HG02763 (cell line): ENCODE data around the gene KRTAP4-12.
"Not testable (repeated sequence)": the region's sequence is repeated elsewhere in the genome, so short reads cannot be mapped to it uniquely, and the experiment has no call there.

Experiments used
- ATAC-seq: cut with Tn5 transposase; IDR thresholded peaks from one replicate; pipeline ENCODE4 v1.9.1; 2021; ENCODE audit warnings: mild to moderate bottlenecking, moderate library complexity; ENCODE audit not compliant: unreplicated experiment

KRTAP4-12 gene

DNA sequence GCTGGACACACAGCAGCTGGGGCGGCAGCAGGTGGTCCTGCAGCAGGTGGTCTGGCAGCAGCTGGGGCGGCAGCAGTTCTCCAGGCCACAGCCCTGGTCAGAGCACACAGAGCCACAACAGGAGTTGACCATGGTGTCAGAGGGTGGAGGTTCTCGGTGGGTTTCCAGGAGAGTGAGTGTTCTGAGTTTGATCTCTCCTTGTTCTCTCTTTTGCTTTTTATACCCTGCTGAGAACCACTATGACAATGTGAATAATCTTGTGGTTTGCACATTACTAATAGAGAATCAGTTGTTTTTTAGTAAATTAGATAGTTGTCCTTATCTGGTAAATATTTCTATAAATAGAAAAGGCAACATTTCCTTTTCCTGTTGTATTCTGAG lies at the start of gene KRTAP4-12:
Gene KRTAP4-12, minus strand, starts transcription at position 192 of the 381 bp plus-strand sequence. Its CDS starts 60 bp downstream, at position 132.
- not testable (repeated sequence) for ATAC-seq

DNA sequence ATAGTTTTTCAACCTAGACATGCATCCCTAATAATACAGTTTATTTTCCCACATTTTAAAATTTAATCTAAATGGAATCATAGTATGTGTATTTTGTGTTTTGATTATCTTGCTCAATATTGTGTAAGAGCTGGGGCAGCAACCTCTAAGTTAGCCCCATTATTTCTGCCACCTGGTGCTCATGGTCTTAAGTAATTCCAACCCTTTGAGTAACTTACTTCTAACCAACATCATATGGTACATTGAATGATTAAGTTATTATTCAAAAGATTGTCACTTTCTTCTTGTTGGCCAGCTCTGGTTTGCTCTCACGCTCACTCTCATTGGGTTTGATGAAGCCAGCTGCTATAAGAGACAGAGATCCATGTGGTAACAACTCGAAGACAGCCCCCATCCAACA lies 47.9 kb upstream of the KRTAP4-12 start:
- ATAC-seq = no peak

DNA sequence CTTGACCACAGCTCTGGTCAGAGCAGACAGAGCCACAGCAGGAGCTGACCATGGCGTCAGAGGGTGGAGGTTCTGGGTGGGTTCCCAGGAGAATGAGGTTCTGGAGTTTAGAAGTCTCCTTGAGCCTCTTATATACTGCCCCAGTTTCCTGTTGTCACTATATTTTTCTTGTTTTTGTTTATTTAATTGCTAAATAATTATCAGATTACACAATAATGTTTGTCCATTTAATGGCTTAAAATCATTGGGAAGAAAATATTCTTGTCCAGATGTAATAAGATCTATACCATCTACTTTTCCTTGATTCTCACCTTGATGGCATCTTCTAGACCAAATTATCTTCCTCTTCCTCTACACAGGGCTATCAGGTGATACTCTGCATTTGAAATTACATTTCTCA lies 44.1 kb upstream of the KRTAP4-12 start, which contains the start of gene KRTAP4-3:
Gene KRTAP4-3, minus strand, starts transcription at position 101 of the 400 bp plus-strand sequence. Its CDS starts 49 bp downstream, at position 52.
- no peak for ATAC-seq

DNA sequence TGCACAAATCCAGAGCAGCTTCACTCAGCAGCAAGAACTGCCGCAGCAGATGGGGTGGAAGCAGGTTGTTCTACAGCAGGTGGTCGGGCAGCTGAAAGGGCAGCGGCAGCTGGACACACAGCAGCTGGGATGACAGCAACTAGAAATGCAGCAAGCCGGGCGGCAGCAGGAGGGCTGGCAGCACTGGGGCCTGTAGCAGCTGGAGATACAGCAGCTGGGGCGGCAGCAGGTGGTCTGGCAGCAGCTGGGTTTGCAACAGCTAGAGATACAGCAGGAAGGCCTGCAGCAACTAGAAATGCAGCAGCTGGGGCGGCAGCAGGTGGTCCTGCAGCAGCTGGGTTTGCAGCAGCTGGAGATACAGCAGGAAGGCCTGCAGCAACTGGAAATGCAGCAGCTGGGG lies 43.6 kb upstream of the KRTAP4-12 start:
- no peak for ATAC-seq

DNA sequence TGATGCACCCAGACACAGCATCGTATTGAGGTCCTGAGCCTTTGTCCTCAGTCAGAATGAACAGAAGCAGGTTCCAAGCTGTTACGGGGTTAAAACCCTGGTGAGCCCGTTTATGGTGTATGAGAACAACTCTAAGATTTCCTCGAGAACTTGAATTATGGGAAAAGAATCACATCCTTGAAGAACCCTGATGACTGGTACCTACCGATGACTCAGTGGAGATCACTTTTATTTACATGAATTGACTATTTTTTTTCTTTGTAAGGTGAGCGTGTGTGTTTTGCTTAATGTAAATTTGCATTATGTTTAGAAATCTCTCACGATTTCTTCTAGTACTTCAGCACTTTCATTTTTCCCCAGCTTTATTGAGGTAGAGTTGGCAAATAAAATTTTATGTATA lies 39.8 kb upstream of the KRTAP4-12 start:
- ATAC-seq = no peak

DNA sequence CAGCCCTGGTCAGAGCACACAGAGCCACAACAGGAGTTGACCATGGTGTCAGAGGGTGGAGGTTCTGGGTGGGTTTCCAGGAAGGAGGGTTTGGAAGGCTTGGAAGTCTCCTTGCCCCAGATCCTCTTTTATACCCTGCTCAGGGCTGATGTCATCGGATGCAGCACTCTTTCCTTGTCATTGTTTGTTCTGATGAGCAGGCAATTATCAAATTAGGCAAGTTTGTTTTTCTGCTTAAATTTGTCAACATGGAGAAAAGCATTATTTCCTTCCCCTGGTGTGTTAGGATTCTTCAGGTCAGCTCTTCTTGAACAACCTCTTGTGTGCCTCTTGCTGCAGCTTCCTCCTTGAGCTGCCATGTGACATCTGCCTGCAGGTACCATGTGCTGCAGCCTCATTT lies 36.7 kb upstream of the KRTAP4-12 start, which contains the start of gene KRTAP4-4:
Gene KRTAP4-4, minus strand, starts transcription at position 101 of the 400 bp plus-strand sequence. Its CDS starts 57 bp downstream, at position 44.
- ATAC-seq = no peak

DNA sequence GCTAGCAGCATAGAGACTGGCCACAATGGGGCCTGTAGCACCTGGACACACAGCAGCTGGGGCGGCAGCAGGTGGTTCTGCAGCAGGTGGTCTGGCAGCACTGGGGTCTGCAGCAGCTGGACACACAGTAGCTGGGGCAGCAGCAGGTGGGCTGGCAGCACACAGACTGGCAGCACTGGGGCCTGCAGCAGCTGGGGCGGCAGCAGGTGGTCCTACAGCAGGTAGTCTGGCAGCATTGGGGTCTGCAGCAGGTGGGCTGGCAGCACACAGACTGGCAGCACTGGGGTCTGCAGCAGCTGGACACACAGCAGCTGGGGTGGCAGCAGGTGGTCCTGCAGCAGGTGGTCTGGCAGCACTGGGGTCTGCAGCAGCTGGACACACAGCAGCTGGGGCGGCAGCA lies 36.2 kb upstream of the KRTAP4-12 start:
- not testable (repeated sequence) for ATAC-seq

DNA sequence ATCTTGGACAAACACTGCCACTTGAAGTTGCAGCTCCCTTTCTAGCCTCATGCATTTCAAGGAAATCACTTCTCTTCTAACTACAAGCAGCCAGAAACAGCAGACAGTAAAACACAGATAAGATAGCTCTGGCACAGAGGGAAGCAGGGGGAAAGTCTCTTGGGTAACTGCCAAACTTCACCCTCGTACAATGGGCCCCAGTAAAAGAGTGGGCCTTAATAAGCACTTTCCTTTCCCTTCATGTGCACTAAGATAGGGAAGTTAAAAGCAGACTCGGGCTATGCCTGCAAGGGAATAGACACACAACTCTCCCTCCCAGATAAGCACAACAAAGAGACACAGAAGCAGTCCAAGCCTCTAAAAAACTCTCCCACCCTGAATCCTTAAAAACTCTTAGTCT lies 29.9 kb upstream of the KRTAP4-12 start:
- ATAC-seq = no peak

DNA sequence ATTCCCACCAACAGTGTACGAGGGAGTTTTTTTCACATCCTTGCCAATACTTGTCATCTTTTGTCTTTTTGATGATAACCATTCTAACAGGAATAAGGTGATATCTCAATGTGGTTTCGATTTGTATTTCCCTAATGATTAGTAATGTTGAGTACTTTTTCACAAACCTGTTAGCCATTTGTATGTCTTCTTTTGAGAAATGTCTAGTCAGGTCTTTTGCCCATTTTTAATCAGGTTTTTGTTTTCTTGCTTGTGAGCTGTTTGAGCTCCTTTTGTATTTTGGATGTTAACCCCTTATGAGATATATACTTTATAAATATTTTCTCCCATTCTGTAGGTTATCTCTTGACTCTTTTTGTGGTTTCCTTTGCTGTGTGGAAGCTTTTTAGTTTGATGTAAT lies 27.5 kb upstream of the KRTAP4-12 start:
- ATAC-seq = no peak

DNA sequence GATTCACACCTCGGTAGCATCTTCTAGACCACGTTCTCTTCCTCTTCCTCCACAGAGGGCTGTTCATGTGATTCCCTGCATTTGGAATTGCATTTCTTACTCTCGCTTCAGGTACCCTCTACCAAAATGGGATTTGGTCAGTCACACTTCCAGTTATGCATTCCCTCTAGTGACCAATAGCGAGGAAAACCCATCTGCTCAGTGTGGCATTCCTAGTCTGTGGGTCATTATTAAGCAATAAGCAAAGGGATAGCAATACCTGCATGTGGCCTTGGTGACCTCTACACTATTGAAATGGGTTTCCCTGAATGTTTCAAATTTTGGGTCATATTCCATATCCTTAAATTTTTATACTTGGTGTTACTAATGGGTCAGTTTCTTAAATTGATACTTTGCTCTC lies 26.0 kb upstream of the KRTAP4-12 start:
- no peak for ATAC-seq

DNA sequence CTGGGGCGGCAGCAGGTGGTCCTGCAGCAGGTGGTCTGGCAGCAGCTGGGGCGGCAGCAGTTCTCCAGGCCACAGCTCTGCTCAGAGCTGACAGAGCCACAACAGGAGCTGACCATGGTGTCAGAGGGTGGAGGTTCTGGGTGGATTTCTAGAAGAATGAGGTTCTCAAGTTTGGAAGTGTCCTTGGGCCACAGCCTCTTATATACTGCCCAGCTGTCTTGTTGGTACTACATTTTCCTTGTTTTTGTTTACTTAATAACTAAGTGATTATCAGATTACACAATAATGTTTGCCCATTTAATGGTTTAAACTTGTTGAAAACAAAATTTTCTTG lies 25.6 kb upstream of the KRTAP4-12 start, which contains the start of gene KRTAP4-5:
Gene KRTAP4-5, minus strand, starts transcription at position 174 of the 334 bp plus-strand sequence. Its CDS starts 58 bp downstream, at position 116.
- ATAC-seq = no peak

DNA sequence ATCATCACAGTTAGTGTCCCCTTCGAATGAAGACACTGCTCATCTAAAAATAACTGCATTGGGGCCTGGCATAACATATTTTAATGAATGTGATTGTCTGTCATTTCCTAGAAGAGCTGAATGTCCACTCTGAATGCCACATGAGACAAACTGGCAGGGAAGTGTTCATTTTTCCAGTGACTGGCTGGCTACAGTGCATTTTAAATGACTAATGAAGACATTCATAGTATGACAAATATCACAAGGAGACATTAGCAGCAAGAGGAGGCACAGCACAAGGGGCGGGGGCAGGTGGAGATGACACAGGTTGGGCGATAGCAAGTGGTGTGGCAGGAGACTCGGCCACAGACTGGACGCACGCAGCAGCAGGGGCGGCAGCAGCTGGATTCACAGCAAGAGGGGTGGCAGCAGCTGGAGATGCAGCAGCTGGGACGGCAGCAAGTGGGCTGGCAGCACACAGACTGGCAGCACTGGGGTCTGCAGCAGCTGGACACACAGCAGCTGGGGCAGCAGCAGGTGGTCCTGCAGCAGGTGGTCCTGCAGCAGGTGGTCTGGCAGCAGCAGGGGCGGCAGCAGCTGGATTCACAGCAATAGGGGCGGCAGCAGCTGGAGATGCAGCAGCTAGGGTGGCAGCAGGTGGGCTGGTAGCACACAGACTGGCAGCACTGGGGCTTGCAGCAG lies 25.1 kb upstream of the KRTAP4-12 start:
- not testable (repeated sequence) for ATAC-seq

DNA sequence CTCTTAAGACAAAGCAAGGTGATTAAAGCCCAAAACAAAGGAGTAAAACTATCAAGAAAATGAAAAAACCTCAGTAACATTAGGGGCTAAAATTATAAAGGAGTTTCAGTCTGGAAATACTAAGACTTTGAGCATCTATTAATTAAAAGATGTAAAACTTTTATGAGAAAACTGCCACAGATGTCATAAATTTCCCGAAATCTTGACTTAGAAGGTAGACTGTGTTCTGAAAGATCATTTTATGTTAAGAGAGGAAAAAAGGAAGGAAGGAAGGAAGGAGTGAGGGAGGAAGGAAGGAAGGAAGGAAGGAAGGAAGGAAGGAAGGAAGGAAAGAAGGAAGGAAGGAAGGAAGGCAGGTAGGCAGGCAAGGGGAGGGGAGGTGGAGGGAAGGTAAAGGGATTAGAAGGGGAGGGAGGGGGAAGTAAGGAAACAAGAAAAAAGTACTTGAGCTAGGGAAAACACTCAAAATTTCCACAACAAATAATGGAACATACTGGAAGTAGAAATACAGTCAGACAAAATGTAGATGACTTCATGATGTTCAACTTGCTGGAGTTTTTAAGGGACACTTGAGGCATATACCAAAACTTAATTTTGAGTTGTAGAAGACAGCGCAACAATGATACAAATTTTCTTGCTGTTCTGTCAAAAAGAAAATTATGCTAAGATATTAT lies 23.7 kb upstream of the KRTAP4-12 start:
- no peak for ATAC-seq

DNA sequence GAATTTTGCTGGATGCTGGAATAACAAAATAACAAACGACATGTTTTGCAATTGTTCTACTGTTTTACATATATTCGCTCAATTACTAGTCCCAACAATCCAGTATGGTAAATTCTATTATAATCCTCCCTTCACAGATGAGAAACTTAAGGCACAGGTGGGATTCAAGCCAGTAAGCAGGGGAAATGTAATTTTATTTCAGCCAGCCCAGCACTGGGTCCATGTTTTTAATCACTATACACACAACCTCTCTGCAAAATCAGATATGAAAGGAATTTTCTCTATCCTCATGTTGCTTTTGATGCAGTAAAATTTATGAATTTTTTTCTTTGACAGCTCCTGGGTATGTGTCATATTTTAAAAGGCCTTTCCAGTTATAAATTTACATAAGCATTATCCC lies 21.3 kb upstream of the KRTAP4-12 start:
- no peak for ATAC-seq

DNA sequence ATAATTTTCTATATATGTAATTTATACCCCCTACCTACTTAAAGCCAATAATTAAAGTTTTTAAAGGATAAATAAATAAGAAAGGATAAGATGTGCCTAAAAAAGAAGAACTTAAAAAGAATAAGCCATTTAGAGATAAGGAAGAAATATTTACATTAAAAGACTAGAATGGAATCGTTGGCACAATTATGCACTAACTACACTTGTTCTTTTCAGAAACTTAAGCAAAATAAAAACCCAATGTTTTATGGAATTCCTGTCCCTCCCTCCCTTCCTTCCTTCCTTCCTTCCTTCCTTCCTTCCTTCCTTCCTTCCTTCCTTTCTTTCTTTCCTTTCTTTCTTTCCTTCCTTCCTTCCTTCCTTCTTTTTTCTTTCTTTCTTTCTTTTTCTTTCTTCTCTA lies 20.9 kb upstream of the KRTAP4-12 start:
- no peak for ATAC-seq

DNA sequence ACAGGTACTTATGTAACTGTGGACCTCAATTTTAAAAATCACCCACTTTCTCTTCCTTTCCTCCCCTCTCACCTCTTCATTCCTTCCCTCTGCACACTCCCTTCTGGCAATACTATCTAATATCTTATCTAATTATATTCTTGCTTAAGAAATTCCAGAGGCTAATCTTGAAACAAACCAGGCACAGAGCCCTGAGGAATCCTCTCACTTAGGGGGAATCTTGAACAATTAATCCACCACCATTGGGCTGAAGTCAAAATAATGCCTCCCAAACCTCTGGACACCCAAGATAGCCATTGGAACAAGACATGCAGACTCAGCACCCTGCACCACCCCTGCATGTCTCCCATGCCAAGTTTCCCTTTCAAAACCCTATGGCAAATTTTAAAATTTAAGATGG lies 17.4 kb upstream of the KRTAP4-12 start:
- no peak for ATAC-seq

DNA sequence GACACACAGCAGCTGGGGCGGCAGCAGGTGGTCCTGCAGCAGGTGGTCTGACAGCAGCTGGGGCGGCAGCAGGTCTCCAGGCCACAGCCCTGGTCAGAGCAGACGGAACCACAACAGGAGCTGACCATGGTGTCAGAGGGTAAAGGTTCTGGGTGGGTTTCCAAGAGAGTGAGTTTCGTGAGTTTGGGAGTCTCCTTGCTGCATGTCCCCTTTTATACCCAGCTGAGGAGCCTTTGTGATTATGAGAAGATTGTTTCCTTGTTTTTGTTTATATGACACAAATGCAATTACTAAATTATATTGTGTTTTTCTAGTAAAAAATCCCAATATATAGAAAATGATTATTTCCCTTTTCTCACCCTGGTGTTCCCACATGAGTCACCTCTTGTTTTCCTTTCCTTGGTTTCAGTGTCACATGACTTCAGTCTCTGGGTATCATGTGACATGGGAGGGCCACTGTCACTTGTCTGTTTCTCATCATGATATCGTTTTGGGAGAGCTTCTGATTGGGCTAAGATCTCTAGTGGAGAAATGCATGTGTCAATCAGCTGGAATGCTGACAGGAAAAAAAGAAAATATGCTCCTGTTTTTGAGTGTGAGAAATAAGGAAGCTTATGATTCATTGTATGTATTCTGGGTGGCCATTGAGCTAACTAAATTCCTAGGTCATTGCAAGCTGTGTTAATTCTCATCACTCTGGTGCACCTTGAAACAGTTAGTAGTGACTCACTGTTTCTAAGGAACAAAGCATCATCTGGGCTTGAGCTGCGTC lies 16.6 kb upstream of the KRTAP4-12 start, which contains the start of gene KRTAP4-6:
Gene KRTAP4-6, minus strand, starts transcription at position 185 of the 772 bp plus-strand sequence. Its CDS starts 57 bp downstream, at position 128.
- no peak for ATAC-seq

DNA sequence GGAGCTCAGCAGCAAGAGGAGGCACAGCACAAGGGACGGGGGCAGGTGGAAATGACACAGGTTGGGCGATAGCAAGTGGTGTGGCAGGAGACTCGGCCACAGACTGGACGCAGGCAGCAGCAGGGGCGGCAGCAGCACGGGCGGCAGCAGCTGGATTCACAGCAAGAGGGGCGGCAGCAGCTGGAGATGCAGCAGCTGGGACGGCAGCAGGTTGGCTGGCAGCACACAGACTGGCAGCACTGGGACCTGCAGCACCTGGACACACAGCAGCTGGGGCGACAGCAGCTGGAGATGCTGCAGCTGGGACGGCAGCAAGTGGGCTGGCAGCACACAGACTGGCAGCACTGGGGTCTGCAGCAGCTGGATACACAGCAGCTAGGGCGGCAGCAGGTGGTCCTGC lies 15.9 kb upstream of the KRTAP4-12 start:
- ATAC-seq = not testable (repeated sequence)

DNA sequence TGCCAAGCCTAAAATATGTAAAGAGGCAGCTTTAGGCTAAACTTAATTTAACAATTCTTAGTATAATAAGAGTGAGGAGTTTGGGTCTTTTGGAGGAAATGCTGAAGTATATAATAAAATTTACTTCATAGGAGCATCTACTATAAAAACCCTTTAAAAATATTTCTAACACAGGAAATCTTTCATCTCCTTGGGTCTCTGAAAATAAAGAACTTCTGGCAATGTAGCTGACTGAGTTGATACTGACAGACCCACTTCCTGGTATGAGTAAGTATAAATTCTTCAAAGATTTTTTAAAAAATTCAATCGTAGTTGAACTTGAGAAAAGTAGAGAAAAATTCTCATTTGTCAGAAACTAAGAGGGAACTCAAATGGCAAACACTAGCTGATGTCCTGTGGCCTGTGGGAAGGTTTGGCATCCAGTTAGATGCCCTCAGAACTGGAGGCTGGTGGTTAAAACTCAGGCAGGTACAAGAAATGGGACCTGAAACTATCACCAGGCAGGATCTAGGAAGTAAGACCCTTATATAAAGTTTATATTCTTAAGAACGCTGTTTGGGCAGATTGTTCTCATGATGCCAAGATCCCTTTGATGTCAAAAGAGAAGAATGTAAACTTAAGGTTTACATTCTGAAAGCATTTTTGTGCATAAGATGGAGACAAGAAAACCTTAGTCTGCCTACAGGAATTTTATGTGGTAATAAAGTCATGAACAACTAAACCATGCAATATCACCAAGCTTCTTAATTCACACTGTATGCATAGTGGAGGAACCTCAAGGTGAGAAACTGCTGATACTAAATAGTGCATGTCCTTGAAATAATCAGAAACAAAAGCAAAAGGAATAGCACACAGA lies 10.1 kb upstream of the KRTAP4-12 start:
- ATAC-seq = no peak

DNA sequence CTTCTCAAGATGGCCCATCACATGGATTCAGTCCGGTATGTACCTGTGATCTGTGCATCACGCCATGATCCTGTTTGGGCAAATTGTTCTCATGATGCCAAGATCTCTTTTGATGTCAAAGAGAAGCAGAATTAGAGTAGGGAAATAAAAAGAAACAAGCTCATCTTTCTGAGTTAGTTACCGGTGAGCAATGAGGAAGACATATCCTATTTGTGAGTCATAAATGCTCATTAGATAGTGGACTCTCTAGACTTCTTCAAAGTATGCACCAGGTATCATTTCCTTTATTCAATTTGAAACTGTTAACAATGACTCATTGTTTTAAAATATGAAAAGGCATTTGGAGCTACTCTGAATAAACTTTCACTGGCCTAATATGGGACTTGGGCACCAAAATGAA lies 8.0 kb upstream of the KRTAP4-12 start:
- no peak for ATAC-seq
